Sciatic nerve (tissue), 2 donors: ENCODE measurements around the gene ZNF892. TPM values are rescaled to one million over a fixed set of nuclear protein-coding genes. Genes with fewer than 3 reads are reported as not detected.
"Not testable (repeated sequence)": the region's sequence is repeated elsewhere in the genome, so short reads cannot be mapped to it uniquely, and the experiment has no call there.

ENCODE experiments used
- ATAC-seq: fragments of 200-7000 bp; cut with Tn5 transposase; one replicate; pipeline ENCODE4 v1.9.1; 2020; ENCODE audit warnings: mild to moderate bottlenecking, moderate library complexity
- DNase-seq: peaks from one replicate; pipeline ENCODE4 v3.0.0-alpha.2; 2020; ENCODE audit warnings: low spot score
- intact Hi-C: fragments of 100-400 bp; cut with DNase I; formaldehyde crosslinking; loops from one replicate; pipeline ENCODE4 v1.14.2; 2022
- total RNA-seq: library from RNA; stranded (reverse); fragmentation: NEBNext Ultra II Directional; extraction: Animal tissue kit (Norgen Biotek cat#: 25700); gene quantifications from one replicate; pipeline ENCODE4 v1.2.1, GENCODE V29; 2021
- donor health status: DM: no; HTN: no; CAD: no.
- donor health status: DM: no; HTN: no; CAD: no.

The ZNF892 gene
- total RNA-seq, 1 donor from 2014 or later = 8.5 TPM

GRCh38 chr2:95215018-95215612 lies 7.8 kb downstream of the ZNF892 start:
- intact Hi-C loops = no loop called here
- ATAC-seq = no peak
- no peak for DNase-seq

GRCh38 chr2:95220449-95220848 lies 13.1 kb downstream of the ZNF892 start:
- ATAC-seq = no peak
- no peak for DNase-seq
- intact Hi-C loops = no loop called here

- DNase-seq (no peak), ATAC-seq (no peak)
- intact Hi-C loops = no loop called here
Observed at GRCh38 chr2:95225658-95226057, 18.3 kb downstream of the ZNF892 start.

GRCh38 chr2:95231723-95232122 lies 24.4 kb downstream of the ZNF892 start:
- DNase-seq = no peak
- intact Hi-C loops = no loop called here
- no peak for ATAC-seq

- intact Hi-C loops = no loop called here
- DNase-seq = no peak
- no peak for ATAC-seq
Observed at GRCh38 chr2:95232232-95232631, 24.9 kb downstream of the ZNF892 start.

- intact Hi-C loops = no loop called here
- ATAC-seq = no peak
- no peak for DNase-seq
Observed at GRCh38 chr2:95234286-95234785, 27.0 kb downstream of the ZNF892 start.

GRCh38 chr2:95234816-95235215 lies 27.5 kb downstream of the ZNF892 start:
- DNase-seq = no peak
- intact Hi-C loops = no loop called here

GRCh38 chr2:95238131-95238530 lies 30.8 kb downstream of the ZNF892 start:
- intact Hi-C loops = no loop called here
- DNase-seq (no peak), ATAC-seq (no peak)

More at GRCh38 chr2:95234816-95235215, 27.5 kb downstream of the ZNF892 start:
- no peak for ATAC-seq

GRCh38 chr2:95240091-95240490 lies 32.8 kb downstream of the ZNF892 start:
- ATAC-seq = no peak
- intact Hi-C loops = no loop called here
- no peak for DNase-seq

- intact Hi-C loops = no loop called here
- DNase-seq = no peak
- no peak for ATAC-seq
Observed at GRCh38 chr2:95240556-95240955, 33.2 kb downstream of the ZNF892 start.

- intact Hi-C loops, DNase-seq, ATAC-seq: not testable (repeated sequence)
Observed at GRCh38 chr2:95242084-95242483, 34.8 kb downstream of the ZNF892 start.

Other genes starting within 250 kb of the ZNF892 start
- gene MAL, start 181.8 kb upstream of the ZNF892 start, total RNA-seq = 241 TPM
- 49.1 TPM for gene MRPS5, start 85.7 kb upstream of the ZNF892 start, total RNA-seq
- gene ZNF514, start 47.7 kb upstream of the ZNF892 start, total RNA-seq = 32.9 TPM
- gene ZNF2, start 41.7 kb upstream of the ZNF892 start, total RNA-seq = 4.7 TPM
- 3.0 TPM for gene PROM2, start 66.9 kb downstream of the ZNF892 start, total RNA-seq
- gene KCNIP3, start 89.8 kb downstream of the ZNF892 start, total RNA-seq = 13.9 TPM
- gene FAHD2A, start 195.2 kb downstream of the ZNF892 start, total RNA-seq = 31.8 TPM